KG1 (cell line): ENCODE results near the gene NUP35.

Source experiments
- DNase-seq: peaks from one replicate; lab custom pipeline; 2025; lab: John Stamatoyannopoulos, UW

Gene NUP35

DNA sequence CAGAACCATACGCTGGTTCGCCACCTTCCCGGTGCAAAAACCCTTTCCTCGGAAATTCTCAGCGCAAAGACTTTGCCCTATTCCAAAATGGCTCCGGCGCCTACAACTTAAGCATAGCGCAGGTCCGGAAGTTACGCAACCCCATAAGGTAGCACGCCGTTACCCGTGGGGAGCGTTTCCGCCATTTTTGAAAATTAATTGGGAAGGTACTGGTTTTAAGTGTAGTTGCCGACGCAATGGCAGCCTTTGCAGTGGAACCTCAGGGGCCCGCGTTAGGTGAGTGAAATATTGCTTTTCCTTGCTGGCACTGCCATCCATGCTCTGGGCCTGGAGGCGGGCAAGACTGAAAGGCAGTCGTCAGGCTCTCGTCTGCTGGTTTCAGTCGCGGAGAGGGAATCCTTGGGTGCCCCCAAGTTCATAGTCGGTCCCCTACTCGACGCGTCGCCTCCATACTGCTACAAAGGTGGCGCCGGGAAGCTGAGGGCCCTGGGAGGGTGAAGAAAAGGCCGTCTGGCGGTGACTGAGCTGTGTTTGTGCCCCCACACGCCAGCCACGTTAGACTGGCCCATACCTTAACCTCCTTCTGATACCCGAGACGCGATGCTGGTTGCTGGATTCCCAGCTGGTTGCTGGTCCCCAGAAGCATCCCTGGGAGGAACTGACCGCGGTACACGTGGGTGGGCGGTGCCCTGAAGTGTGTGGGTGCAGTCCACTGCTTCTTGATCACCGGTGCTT, at the start of gene NUP35:
Gene NUP35 (plus strand): TSS at position 222 of the 735 bp plus-strand sequence. CDS start 15 bp downstream, at position 237.
- peak; percentile 78 for DNase-seq

- DNase-seq: no peak
These were observed 46.1 kb upstream of the NUP35 start for GRCh38 chr2:183078163-183078463.

DNA sequence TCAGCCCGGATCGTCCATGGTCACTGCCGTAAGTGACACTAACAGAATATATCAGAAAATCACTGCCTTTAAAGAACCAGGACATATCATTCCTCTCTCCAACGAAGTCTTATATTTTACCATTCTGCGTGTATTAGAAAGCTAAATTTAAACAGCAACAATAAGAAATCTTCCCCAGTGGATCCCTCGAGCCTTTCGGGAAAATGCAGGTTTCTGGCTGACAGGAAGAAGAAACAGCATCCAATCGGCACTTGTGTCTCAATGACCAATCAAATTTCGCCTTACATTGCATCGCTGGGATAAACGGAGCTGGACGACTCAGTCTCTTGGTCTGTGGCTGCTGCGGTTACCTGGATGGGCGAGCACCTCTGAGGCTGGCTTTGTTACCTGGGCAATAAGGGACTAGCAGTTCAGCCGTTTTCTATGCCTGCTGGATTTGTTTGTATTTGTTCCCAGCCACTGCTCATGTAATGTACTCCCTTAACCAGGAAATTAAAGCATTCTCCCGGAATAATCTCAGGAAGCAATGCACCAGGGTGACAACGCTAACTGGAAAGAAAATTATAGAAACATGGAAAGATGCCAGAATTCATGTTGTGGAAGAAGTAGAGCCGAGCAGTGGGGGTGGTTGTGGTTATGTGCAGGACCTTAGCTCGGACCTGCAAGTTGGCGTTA, 45.6 kb upstream of the NUP35 start, which contains the start of gene DUSP19:
Gene DUSP19 (plus strand): TSS at position 284 of the 675 bp plus-strand sequence. CDS start 187 bp downstream, at position 471.
- peak; percentile 88 for DNase-seq

- DNase-seq: peak; percentile 73
These were observed 45.0 kb upstream of the NUP35 start for GRCh38 chr2:183079139-183079775.

GRCh38 chr2:183081911-183082310, 42.3 kb upstream of the NUP35 start:
- DNase-seq: no peak

GRCh38 chr2:183088061-183088460, 36.2 kb upstream of the NUP35 start:
- DNase-seq: no peak

DNA sequence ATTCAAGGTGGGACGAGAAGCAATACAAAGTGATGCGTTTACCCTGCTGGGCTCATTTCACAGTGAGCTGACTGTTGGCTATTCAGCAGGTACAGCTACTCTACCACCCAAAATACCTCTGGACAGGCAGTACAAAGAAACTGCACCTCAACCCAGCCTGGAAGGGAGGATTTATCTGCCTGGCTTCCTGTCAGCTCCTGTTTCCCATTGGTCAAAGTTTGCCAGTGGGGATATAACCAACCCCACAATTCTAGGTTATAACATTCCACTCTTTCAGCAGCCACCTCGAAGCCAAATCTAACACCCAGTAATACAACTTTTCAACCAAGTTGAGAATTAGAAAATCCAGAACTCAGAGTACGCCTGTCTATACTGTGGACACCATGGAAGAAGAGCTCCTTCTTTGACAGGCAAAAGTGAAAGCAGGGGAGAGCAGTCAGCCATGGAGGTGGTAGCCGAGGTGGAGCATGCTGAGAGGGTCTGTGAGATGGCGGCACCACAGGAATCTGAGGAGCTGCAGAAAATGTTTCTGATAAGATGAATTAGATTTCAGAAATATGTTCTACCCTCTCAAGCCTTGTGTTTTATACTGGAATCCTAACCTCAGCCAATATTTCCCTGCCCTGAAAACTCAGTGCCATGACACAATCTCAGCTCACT, 34.9 kb upstream of the NUP35 start:
- no peak for DNase-seq

GRCh38 chr2:183091318-183091953, 32.8 kb upstream of the NUP35 start:
- DNase-seq: no peak

- DNase-seq: no peak
These were observed 32.3 kb upstream of the NUP35 start for GRCh38 chr2:183091954-183092345.

GRCh38 chr2:183093857-183094657, 30.2 kb upstream of the NUP35 start:
- no peak for DNase-seq

DNA sequence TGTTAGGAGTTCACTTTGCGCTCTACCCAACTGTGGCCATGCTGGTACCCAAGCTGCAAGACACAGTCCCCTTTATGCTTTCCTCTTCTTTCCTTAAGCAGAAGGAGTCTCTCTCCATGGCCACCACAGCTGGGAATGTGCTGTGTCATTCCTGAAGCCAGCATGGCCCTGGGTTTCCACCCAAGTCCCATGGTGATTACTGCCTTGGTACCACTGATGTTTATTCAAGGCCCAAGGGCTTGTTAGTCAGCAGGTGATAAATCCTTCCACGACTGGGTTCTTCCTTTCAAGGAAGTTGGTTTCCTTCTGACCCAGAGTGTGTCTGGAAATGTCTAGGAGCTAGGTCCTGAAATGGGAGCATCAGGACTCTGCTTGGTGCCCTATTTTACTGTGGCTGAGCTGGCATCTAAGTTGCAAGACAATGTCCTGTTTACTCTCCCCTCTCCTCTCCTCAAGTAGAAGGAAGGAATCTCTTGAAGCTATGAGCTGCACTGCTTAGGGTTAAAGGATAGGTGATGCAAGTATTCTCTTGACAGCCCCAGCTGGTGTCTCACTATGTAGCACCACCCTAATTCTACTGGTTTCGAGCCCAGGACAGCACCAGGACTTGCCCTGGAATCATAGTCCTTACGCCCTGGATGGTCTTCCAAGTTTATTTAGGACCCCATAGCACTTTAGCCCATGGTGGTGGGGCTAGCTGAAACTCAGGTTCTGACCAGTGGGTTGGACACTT, 18.7 kb upstream of the NUP35 start:
- DNase-seq: no peak

DNA sequence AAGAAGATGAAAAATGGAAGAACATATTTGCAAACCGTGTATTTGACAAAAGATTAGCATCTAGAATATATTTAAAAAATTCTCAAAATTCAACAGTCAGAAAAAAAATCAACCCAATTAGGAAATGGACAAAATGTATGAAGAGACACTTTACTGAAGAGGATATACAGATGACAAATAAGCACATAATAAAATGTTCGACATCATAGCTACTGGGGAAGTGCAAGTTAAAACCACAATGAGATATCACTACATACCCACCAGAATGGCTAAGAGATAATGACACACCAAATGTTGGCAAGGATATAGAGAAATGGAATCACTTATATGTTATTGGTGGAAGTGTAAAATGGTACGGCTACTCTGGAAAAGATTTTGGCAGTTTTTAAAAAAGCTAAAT, 11.7 kb upstream of the NUP35 start:
- no peak for DNase-seq

GRCh38 chr2:183113630-183114029, 10.6 kb upstream of the NUP35 start:
- DNase-seq: no peak

GRCh38 chr2:183117226-183117625, 7.0 kb upstream of the NUP35 start:
- no peak for DNase-seq

DNA sequence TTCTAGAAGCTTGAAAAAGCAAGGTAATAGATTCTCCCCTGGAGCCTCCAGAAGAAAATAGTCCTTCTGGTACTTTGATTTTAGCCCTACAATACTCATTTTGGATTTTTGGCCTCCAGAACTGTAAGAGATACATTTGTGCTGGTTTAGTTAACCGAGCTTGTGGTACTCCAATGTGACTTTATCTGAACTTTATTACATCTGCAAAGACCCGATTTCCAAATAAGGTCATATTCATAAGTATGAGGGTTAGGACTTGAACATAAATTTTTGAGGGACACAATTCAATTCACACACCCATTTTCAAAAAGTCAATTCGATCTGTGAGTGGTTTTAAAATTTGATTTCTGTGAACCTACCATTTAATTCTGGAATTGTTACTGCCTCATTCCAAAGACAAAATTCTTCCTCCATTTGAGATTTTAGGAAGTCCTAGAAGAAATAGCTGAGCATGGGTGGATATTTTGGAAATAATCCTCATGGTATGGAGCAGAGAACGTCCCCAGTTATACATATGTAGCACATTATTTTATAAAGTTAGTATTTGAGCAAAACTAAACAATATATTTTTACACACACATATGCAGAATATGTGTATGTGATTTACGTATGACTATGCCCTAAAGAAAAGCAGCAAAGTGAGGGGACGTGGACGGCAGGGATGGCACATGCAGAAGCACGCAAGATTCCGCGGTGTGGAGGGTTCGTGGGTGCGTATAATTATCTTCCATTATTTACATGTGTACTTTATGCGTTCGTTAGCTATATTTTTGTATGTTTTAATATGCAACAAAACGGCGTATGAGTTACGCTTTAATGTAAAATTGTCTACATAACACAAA, 905 bp upstream of the NUP35 start:
- peak; percentile 58 for DNase-seq

DNA sequence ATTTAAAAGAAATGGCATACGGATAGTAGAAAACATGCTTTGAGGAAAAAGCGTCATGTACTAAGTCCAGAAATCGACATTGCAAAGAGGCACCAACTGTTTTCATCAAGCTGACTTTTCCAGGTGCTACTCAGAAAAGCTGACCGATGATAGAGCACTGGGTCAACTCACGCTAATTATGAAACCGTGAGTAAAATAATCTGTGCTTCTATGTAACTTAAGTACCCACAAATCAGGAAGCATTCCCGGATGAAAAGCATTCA, 353 bp upstream of the NUP35 start:
- DNase-seq: no peak

GRCh38 chr2:183124957-183125255, 663 bp downstream of the NUP35 start:
- DNase-seq: no peak

DNA sequence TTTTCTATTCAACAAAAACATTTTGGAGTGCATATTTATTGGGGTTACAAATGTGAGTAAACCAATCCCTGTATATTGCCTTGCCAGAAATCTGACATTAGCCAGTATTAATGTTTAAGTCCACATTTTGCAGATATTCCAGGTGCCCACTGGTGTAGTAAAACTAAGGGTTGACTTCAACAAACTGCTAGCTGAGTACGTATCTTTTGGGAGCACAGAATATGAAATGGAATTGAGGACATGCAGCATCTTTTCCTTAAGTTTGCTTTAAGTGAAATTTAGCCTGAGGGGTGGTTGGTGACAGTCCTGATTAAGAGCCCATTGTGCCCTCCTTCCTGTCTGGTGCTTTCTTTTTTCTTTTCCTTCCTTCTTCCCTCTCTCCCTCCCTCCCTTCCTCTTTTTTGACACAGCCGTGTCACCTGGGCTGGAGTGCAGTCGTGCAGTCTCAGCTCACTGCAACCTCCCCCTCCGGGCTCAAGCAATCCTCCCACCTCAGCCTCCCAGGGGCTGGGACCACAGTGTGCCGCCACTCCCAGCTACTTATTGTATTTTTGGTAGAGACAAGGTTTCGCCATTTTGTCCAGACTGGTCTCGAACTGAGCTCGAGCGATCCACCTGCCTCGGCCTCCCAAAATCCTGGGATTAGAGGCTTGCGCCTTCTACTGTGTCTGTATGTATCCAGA, 1.6 kb downstream of the NUP35 start:
- no peak for DNase-seq

DNA sequence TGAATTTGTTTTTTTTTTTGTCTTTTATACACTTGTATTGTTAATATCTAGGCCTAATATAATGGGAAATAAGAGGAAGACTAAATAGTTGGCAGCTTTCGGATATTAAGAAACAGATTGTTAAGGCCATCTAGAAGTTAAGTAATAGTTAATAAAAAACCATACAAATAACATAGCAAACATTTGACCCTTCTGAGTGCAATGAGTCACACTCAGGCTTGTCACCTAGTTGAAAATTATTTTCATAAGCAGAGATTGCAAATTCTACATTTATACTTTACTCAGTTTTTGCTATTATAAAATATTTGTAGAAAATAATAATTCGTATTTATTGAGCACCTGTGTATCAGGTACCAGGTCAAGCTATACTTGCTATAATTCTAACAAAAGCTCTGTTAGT, 2.4 kb downstream of the NUP35 start:
- DNase-seq: no peak

DNA sequence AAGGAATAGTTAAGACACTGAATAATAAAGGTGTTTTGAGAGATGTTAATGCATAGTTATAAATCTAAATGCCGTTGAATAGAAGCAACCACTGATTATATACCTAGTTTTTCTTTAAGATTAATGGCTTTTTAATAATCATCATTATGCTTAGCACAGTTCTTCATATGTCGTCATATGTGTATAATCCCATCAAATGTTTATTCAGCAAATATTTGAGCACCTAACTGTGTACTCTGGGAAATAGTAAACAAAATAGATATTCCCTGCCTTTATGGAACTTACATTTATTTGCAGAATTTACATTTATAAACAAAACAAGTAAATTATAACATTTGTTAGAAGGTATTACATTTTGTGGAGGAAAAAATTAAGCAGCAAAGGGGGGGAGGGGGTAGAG, 9.8 kb downstream of the NUP35 start:
- DNase-seq: no peak
